ENCODE data around the gene MRPL40.

Gene MRPL40

GRCh38 chr22:19466848-19467752 is 34.8 kb downstream of the MRPL40 start:
- no CpG with 5 or more reads among the region's 9 CpGs for WGBS (ENCODE audit: extremely low coverage, insufficient coverage, low lambda C conversion rate)
- no peak overlapping the region for H4K5ac ChIP-seq (ENCODE audit: low read length)
- H3K18ac ChIP-seq (ENCODE audit: low read length) = no peak overlapping the region
- H3K4me2 ChIP-seq (ENCODE audit: low read length) = no peak overlapping the region
- no peaks in the 10 kb centered on the region for H3K79me2 ChIP-seq (ENCODE audit: control insufficient read depth, insufficient read depth, low read length)
- no peak overlapping the region for H2BK120ac ChIP-seq (ENCODE audit: low read depth, low read length)
- H3K56ac ChIP-seq (ENCODE audit: low read length) = no peak overlapping the region
- no peak overlapping the region for H2BK5ac ChIP-seq (ENCODE audit: low read length)
- DNase-seq = no peak
- no peak overlapping the region for H3K9ac ChIP-seq (ENCODE audit: low read length)
- no peaks in the 10 kb centered on the region for H3K4me1 ChIP-seq (ENCODE audit: control insufficient read depth, low read depth, low read length)
- H3K36me3 ChIP-seq (ENCODE audit: control insufficient read depth, insufficient read depth, low read length) = peaks cover 21% of the 10 kb centered on the region
- no peak overlapping the region for H3K4me3 ChIP-seq (ENCODE audit: low read length)
- no peak overlapping the region for H4K8ac ChIP-seq (ENCODE audit: low read depth, low read length)
- no peak overlapping the region for H3K4ac ChIP-seq (ENCODE audit: low read depth, low read length)
- peaks cover 1% of the 10 kb centered on the region for H3K79me1 ChIP-seq (ENCODE audit: low read length)
- no peak overlapping the region for H3K23ac ChIP-seq (ENCODE audit: low read length)
- no peaks in the 10 kb centered on the region for H3K27me3 ChIP-seq (ENCODE audit: insufficient read depth, low read length, poor library complexity)
- no peak overlapping the region for H2AK5ac ChIP-seq (ENCODE audit: low read length)
- H2BK15ac ChIP-seq (replicated peaks; ENCODE audit: low read depth) = no peak overlapping the region
- H3K27ac ChIP-seq (ENCODE audit: low read depth, low read length) = no peak overlapping the region

GRCh38 chr22:19467912-19468311 is 35.6 kb downstream of the MRPL40 start:
- Histone ChIP-seq H4K5ac (ENCODE audit: low read length) (no peak overlapping the region), H3K27me3 (ENCODE audit: insufficient read depth, low read length, poor library complexity) (no peaks in the 10 kb centered on the region), H4K8ac (ENCODE audit: low read depth, low read length) (no peak overlapping the region), H3K18ac (ENCODE audit: low read length) (no peak overlapping the region), H3K23ac (ENCODE audit: low read length) (no peak overlapping the region), H3K79me2 (ENCODE audit: control insufficient read depth, insufficient read depth, low read length) (no peaks in the 10 kb centered on the region), H2AK5ac (ENCODE audit: low read length) (no peak overlapping the region), H2BK120ac (ENCODE audit: low read depth, low read length) (no peak overlapping the region), H3K56ac (ENCODE audit: low read length) (no peak overlapping the region), H3K4ac (ENCODE audit: low read depth, low read length) (no peak overlapping the region), H3K4me1 (ENCODE audit: control insufficient read depth, low read depth, low read length) (no peaks in the 10 kb centered on the region), H2BK15ac (replicated peaks; ENCODE audit: low read depth) (no peak overlapping the region), H3K79me1 (ENCODE audit: low read length) (peaks cover 1% of the 10 kb centered on the region), H3K4me2 (ENCODE audit: low read length) (no peak overlapping the region), H3K9ac (ENCODE audit: low read length) (no peak overlapping the region), H3K36me3 (ENCODE audit: control insufficient read depth, insufficient read depth, low read length) (peaks cover 21% of the 10 kb centered on the region), H2BK5ac (ENCODE audit: low read length) (no peak overlapping the region), H3K4me3 (ENCODE audit: low read length) (no peak overlapping the region), H3K27ac (ENCODE audit: low read depth, low read length) (no peak overlapping the region)
- no peak for DNase-seq
- no CpG with 5 or more reads among the region's 6 CpGs for WGBS (ENCODE audit: extremely low coverage, insufficient coverage, low lambda C conversion rate)

DNA sequence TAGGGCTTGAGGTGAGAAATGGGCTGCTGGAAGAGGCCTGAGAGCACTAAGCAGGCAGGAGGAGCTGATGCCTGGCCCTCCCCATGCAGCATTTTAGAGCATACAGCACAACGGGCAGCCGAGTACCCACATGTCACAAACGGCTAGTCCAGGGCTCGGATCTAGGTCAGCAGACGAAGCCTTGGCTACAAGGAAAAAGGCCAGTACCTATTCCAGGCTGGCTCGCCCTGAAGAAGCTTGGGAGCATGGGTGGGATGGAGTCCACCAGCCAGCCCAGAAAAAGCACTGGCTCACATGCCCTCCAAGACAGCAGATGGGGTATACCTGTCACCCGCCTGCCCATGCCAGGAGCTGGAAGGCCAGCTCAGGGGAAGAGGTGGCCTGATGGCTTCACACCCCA is 37.1 kb downstream of the MRPL40 start:
- WGBS (ENCODE audit: extremely low coverage, insufficient coverage, low lambda C conversion rate) = no CpG with 5 or more reads among the region's 7 CpGs
- Histone ChIP-seq H3K23ac (ENCODE audit: low read length) (no peak overlapping the region), H3K36me3 (ENCODE audit: control insufficient read depth, insufficient read depth, low read length) (peaks cover 22% of the 10 kb centered on the region), H3K4ac (ENCODE audit: low read depth, low read length) (no peak overlapping the region), H3K27ac (ENCODE audit: low read depth, low read length) (no peak overlapping the region), H2BK5ac (ENCODE audit: low read length) (no peak overlapping the region), H4K8ac (ENCODE audit: low read depth, low read length) (no peak overlapping the region), H3K79me2 (ENCODE audit: control insufficient read depth, insufficient read depth, low read length) (no peaks in the 10 kb centered on the region), H2BK15ac (replicated peaks; ENCODE audit: low read depth) (no peak overlapping the region), H3K18ac (ENCODE audit: low read length) (no peak overlapping the region), H3K4me3 (ENCODE audit: low read length) (no peak overlapping the region), H3K79me1 (ENCODE audit: low read length) (peaks cover 5% of the 10 kb centered on the region), H2BK120ac (ENCODE audit: low read depth, low read length) (no peak overlapping the region), H3K56ac (ENCODE audit: low read length) (no peak overlapping the region), H3K4me1 (ENCODE audit: control insufficient read depth, low read depth, low read length) (no peaks in the 10 kb centered on the region), H2AK5ac (ENCODE audit: low read length) (no peak overlapping the region), H3K9ac (ENCODE audit: low read length) (no peak overlapping the region), H4K5ac (ENCODE audit: low read length) (no peak overlapping the region), H3K4me2 (ENCODE audit: low read length) (no peak overlapping the region), H3K27me3 (ENCODE audit: insufficient read depth, low read length, poor library complexity) (no peaks in the 10 kb centered on the region)
- no peak for DNase-seq

DNA sequence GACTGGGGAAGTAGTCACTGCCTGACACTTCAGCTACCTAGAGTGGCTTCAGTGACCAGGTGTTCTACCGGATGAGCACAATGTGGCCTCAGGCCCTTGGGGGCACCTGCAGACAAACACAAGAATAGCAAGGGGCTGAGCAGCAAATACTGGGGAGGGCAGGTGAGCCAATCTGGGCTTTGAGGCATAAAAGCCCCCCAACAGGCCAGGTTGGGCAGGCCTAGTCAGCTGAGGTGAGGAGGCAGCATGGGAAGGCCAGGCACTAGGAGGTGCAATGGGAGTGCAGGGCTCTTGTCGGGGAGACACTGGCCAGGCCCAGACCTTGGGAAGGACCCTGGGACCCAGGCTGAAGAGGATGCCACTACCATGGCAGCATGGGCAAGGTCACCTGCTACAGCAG is 37.7 kb downstream of the MRPL40 start:
- Histone ChIP-seq H3K79me2 (ENCODE audit: control insufficient read depth, insufficient read depth, low read length) (no peaks in the 10 kb centered on the region), H3K9ac (ENCODE audit: low read length) (no peak overlapping the region), H3K36me3 (ENCODE audit: control insufficient read depth, insufficient read depth, low read length) (peaks cover 23% of the 10 kb centered on the region), H2AK5ac (ENCODE audit: low read length) (no peak overlapping the region), H3K4me3 (ENCODE audit: low read length) (no peak overlapping the region), H4K8ac (ENCODE audit: low read depth, low read length) (no peak overlapping the region), H3K4me1 (ENCODE audit: control insufficient read depth, low read depth, low read length) (no peaks in the 10 kb centered on the region), H2BK120ac (ENCODE audit: low read depth, low read length) (no peak overlapping the region), H3K4ac (ENCODE audit: low read depth, low read length) (no peak overlapping the region), H2BK15ac (replicated peaks; ENCODE audit: low read depth) (no peak overlapping the region), H3K27ac (ENCODE audit: low read depth, low read length) (no peak overlapping the region), H3K18ac (ENCODE audit: low read length) (no peak overlapping the region), H2BK5ac (ENCODE audit: low read length) (no peak overlapping the region), H4K5ac (ENCODE audit: low read length) (no peak overlapping the region), H3K56ac (ENCODE audit: low read length) (no peak overlapping the region), H3K79me1 (ENCODE audit: low read length) (peaks cover 5% of the 10 kb centered on the region), H3K4me2 (ENCODE audit: low read length) (no peak overlapping the region), H3K23ac (ENCODE audit: low read length) (no peak overlapping the region), H3K27me3 (ENCODE audit: insufficient read depth, low read length, poor library complexity) (no peaks in the 10 kb centered on the region)
- WGBS (ENCODE audit: extremely low coverage, insufficient coverage, low lambda C conversion rate) = no CpG with 5 or more reads among the region's 2 CpGs
- no peak for DNase-seq

GRCh38 chr22:19471572-19471971 is 39.2 kb downstream of the MRPL40 start:
- H3K4ac ChIP-seq (ENCODE audit: low read depth, low read length) = no peak overlapping the region
- no peak overlapping the region for H3K18ac ChIP-seq (ENCODE audit: low read length)
- no CpG with 5 or more reads among the region's 11 CpGs for WGBS (ENCODE audit: extremely low coverage, insufficient coverage, low lambda C conversion rate)
- no peak overlapping the region for H2AK5ac ChIP-seq (ENCODE audit: low read length)
- no peak for DNase-seq
- H2BK15ac ChIP-seq (replicated peaks; ENCODE audit: low read depth) = no peak overlapping the region
- peaks cover 13% of the 10 kb centered on the region for H3K79me1 ChIP-seq (ENCODE audit: low read length)
- no peak overlapping the region for H3K4me2 ChIP-seq (ENCODE audit: low read length)
- no peak overlapping the region for H3K9ac ChIP-seq (ENCODE audit: low read length)
- H3K4me3 ChIP-seq (ENCODE audit: low read length) = no peak overlapping the region
- peaks cover 12% of the 10 kb centered on the region for H3K79me2 ChIP-seq (ENCODE audit: control insufficient read depth, insufficient read depth, low read length)
- H3K27ac ChIP-seq (ENCODE audit: low read depth, low read length) = no peak overlapping the region
- H3K27me3 ChIP-seq (ENCODE audit: insufficient read depth, low read length, poor library complexity) = no peaks in the 10 kb centered on the region
- no peak overlapping the region for H2BK120ac ChIP-seq (ENCODE audit: low read depth, low read length)
- H4K5ac ChIP-seq (ENCODE audit: low read length) = no peak overlapping the region
- H3K36me3 ChIP-seq (ENCODE audit: control insufficient read depth, insufficient read depth, low read length) = peaks cover 21% of the 10 kb centered on the region
- no peak overlapping the region for H3K23ac ChIP-seq (ENCODE audit: low read length)
- no peak overlapping the region for H4K8ac ChIP-seq (ENCODE audit: low read depth, low read length)
- H3K56ac ChIP-seq (ENCODE audit: low read length) = no peak overlapping the region
- no peaks in the 10 kb centered on the region for H3K4me1 ChIP-seq (ENCODE audit: control insufficient read depth, low read depth, low read length)
- no peak overlapping the region for H2BK5ac ChIP-seq (ENCODE audit: low read length)

- Histone ChIP-seq H3K4me2 (ENCODE audit: low read length) (no peak overlapping the region), H2AK5ac (ENCODE audit: low read length) (no peak overlapping the region), H3K18ac (ENCODE audit: low read length) (no peak overlapping the region), H3K4me1 (ENCODE audit: control insufficient read depth, low read depth, low read length) (no peaks in the 10 kb centered on the region), H3K79me2 (ENCODE audit: control insufficient read depth, insufficient read depth, low read length) (peaks cover 15% of the 10 kb centered on the region), H3K27ac (ENCODE audit: low read depth, low read length) (no peak overlapping the region), H2BK15ac (replicated peaks; ENCODE audit: low read depth) (no peak overlapping the region), H3K4me3 (ENCODE audit: low read length) (no peak overlapping the region), H2BK120ac (ENCODE audit: low read depth, low read length) (no peak overlapping the region), H3K36me3 (ENCODE audit: control insufficient read depth, insufficient read depth, low read length) (peaks cover 19% of the 10 kb centered on the region), H3K27me3 (ENCODE audit: insufficient read depth, low read length, poor library complexity) (no peaks in the 10 kb centered on the region), H3K23ac (ENCODE audit: low read length) (no peak overlapping the region), H3K79me1 (ENCODE audit: low read length) (peaks cover 13% of the 10 kb centered on the region), H3K56ac (ENCODE audit: low read length) (no peak overlapping the region), H4K8ac (ENCODE audit: low read depth, low read length) (no peak overlapping the region), H3K9ac (ENCODE audit: low read length) (no peak overlapping the region), H2BK5ac (ENCODE audit: low read length) (no peak overlapping the region), H4K5ac (ENCODE audit: low read length) (no peak overlapping the region), H3K4ac (ENCODE audit: low read depth, low read length) (no peak overlapping the region)
- no CpG with 5 or more reads among the region's 8 CpGs for WGBS (ENCODE audit: extremely low coverage, insufficient coverage, low lambda C conversion rate)
- no peak for DNase-seq
These were observed 39.9 kb downstream of the MRPL40 start for GRCh38 chr22:19472233-19472632.

All from mesendoderm (in vitro differentiated cells).